Kidney epithelial cell (primary cell): ENCODE measurements around the gene R3HDM2. TPM values are rescaled to one million over a fixed set of nuclear protein-coding genes. Genes with fewer than 3 reads are reported as not detected.

Source experiments
- DNase-seq: peaks from one replicate; pipeline ENCODE4 v3.0.0-alpha.2; 2010; ENCODE audit warnings: low read depth
- H3K27me3 ChIP-seq: 2 replicates; pipeline ENCODE4 v1.6.0; 2011; ENCODE audit warnings: low read length; ENCODE audit not compliant: control insufficient read depth, insufficient read depth
- H3K36me3 ChIP-seq: 2 replicates; pipeline ENCODE4 v1.5.1; 2011; ENCODE audit warnings: low read length; ENCODE audit not compliant: control insufficient read depth, insufficient read depth
- H3K4me3 ChIP-seq: 2 replicates; pipeline ENCODE4 v1.5.1; 2011; ENCODE audit warnings: low read depth, mild to moderate bottlenecking, control low read depth, low read length
- CTCF ChIP-seq: IDR thresholded peaks from 2 replicates; pipeline ENCODE4 v1.5.1; 2011; ENCODE audit warnings: mild to moderate bottlenecking, moderate library complexity, low read length, control low read depth, inconsistent platforms; ENCODE audit not compliant: insufficient read depth, poor library complexity, severe bottlenecking
- total RNA-seq: library from RNA; depleted of rRNA; stranded (reverse); fragments of >200 nt; gene quantifications from 2 replicates; pipeline ENCODE4 v1.2.3, GENCODE V29; 2015

The R3HDM2 gene
- total RNA-seq, 1 donor from 2014 or later: 18.5 TPM

- Histone ChIP-seq H3K27me3 (peaks cover 62% of the 10 kb centered on the region), H3K4me3 (no peak overlapping the region), H3K36me3 (no peaks in the 10 kb centered on the region)
- no peak for DNase-seq
- no peak for TF ChIP-seq CTCF
Observed at GRCh38 chr12:57215668-57216013, 215.2 kb downstream of the R3HDM2 start.

- H3K36me3 ChIP-seq: no peaks in the 10 kb centered on the region
- no peak for TF ChIP-seq CTCF
- peaks cover 57% of the 10 kb centered on the region for H3K27me3 ChIP-seq
- DNase-seq: no peak
- no peak overlapping the region for H3K4me3 ChIP-seq
Observed at GRCh38 chr12:57215065-57215464, 215.8 kb downstream of the R3HDM2 start.

GRCh38 chr12:57214398-57214781 is 216.5 kb downstream of the R3HDM2 start:
- H3K27me3 ChIP-seq: peaks cover 50% of the 10 kb centered on the region
- peak; percentile 75 for TF ChIP-seq CTCF
- H3K36me3 ChIP-seq: no peaks in the 10 kb centered on the region
- no peak overlapping the region for H3K4me3 ChIP-seq
- no peak for DNase-seq

GRCh38 chr12:57213763-57214397 is 217.0 kb downstream of the R3HDM2 start:
- peaks cover 45% of the 10 kb centered on the region for H3K27me3 ChIP-seq
- no peak for TF ChIP-seq CTCF
- H3K36me3 ChIP-seq: no peaks in the 10 kb centered on the region
- H3K4me3 ChIP-seq: no peak overlapping the region
- DNase-seq: no peak

- TF ChIP-seq CTCF: peak; percentile 98
- Histone ChIP-seq H3K36me3 (no peaks in the 10 kb centered on the region), H3K4me3 (no peak overlapping the region), H3K27me3 (peaks cover 39% of the 10 kb centered on the region)
- DNase-seq: peak; percentile 43
Observed at GRCh38 chr12:57213058-57213715, 217.7 kb downstream of the R3HDM2 start.

GRCh38 chr12:57212701-57213057 is 218.2 kb downstream of the R3HDM2 start:
- no peak for TF ChIP-seq CTCF
- H3K4me3 ChIP-seq: no peak overlapping the region
- H3K27me3 ChIP-seq: peaks cover 34% of the 10 kb centered on the region
- H3K36me3 ChIP-seq: no peaks in the 10 kb centered on the region
- DNase-seq: no peak
